NCI-H1417 treated with DMSO at 0.1 percent for 48 hours (cell line): ENCODE data around the gene C11orf52.
"Not testable (repeated sequence)": the region's sequence is repeated elsewhere in the genome, so short reads cannot be mapped to it uniquely, and the experiment has no call there.

Source experiments
- DNase-seq: peaks from one replicate; lab custom pipeline; 2025; lab: John Stamatoyannopoulos, UW

Gene C11orf52, protein sequence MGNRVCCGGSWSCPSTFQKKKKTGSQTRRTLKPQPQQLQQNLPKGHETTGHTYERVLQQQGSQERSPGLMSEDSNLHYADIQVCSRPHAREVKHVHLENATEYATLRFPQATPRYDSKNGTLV

GRCh38 chr11:111918390-111919256, at the start of gene C11orf52:
Gene C11orf52 (plus strand): TSS chr11:111918913. CDS start chr11:111918973, 60 bp downstream.
- DNase-seq, result peak; percentile 63

GRCh38 chr11:111870113-111870512, 48.6 kb upstream of the C11orf52 start:
- no peak for DNase-seq

DNA sequence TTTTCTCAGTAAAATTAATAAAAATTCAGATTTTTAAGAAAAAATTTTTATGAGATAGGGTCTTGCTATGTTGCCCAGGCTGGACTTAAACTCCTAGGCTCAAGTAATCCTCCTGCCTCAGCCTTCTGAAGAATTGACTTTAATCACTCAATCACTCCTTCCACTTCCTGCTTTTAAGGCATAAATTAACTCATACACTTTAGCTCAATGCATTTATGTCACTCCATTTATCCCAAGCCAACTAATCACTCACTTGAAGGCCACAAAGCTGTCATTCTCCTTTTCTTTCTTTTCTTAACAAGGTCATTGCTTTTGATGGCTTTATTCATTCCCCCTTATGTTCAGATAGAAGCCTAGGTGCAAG, 48.2 kb upstream of the C11orf52 start:
- DNase-seq, result no peak

DNA sequence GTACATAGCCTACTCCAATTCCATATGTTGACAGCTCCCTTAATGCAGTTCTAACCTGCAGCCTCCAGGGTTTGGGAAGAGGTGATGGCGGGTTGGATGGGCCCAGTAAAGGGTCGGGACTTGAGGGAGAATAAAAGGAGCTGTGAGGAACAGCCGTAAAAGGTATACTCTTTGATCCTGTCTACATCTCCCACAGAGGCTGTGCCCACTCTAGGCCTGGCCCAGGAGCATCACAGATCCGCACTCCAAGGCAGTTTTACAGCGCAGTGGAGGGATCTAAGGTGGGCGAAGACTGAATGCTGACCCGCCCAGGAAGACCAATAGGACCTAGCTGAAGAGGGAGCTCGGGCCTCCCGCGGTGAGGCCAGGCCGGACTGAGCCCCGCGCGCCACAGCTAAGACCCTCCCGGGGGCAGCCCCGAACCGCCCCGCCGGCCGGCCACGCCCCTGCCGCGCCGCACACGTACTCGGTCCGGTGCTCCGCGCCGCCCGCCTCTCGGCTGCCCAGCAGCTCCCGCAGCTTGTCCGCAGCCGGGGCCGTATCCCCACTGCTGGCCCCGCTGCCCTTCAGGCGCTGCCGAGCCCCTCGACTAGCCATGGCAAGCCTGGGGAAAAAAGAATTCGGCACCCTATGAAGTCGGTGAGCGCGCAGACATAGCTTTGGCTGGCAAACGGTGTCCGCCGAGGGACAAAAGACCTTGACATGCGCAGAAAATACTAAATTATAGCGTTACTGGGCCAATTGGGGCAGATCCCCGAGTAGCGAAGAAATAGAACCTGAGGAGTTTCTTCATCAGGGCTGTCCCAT, 47.6 kb upstream of the C11orf52 start, which contains the start of gene ALG9:
Gene ALG9, minus strand, starts transcription at position 696 of the 807 bp plus-strand sequence. Its CDS starts 99 bp downstream, at position 597.
- peak; percentile 52 for DNase-seq

- no peak for DNase-seq
These were observed 47.0 kb upstream of the C11orf52 start for GRCh38 chr11:111871693-111872161.

GRCh38 chr11:111878385-111878848, 40.3 kb upstream of the C11orf52 start:
- DNase-seq, result peak; percentile 47

GRCh38 chr11:111878849-111879636, 39.7 kb upstream of the C11orf52 start, which contains the start of the genes CFAP68 and FDXACB1:
Gene CFAP68 (plus strand): TSS chr11:111879541. CDS start chr11:111879561, 20 bp downstream.
Gene FDXACB1 (minus strand): TSS chr11:111879165. CDS start chr11:111879132, 33 bp downstream.
- peak; percentile 94 for DNase-seq

DNA sequence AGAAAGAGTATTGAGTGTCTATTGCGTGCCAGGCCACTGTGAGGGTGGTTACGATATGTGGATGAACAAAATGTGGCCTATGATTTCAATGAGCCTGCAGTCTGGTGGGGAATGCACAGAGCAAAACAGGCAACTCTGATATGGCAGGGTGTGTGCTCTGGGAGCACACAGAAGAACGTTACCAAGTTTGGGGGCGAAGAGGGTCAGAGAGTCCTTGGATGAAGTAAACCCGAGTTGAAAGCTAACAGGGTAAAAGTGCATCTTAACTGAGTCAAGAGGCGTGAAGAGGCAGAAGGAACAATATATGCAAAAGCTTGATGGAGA, 39.1 kb upstream of the C11orf52 start:
- DNase-seq, result no peak

DNA sequence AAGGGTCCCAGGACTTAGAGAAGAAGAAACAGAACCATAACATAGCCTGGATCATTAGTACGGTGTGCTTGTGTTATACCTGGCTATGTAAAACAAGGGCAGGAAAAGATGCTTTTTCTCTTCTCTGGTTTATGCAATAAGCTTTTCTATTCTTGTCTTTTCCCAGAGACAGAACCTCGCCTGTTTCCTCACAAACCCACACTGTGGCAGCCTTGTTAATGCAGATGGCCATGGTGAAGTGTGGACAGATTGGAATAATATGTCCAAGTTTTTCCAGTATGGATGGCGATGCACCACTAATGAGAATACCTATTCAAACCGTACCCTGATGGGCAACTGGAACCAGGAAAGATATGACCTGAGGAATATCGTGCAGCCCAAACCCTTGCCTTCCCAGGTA, 36.5 kb upstream of the C11orf52 start:
- DNase-seq, result no peak

DNA sequence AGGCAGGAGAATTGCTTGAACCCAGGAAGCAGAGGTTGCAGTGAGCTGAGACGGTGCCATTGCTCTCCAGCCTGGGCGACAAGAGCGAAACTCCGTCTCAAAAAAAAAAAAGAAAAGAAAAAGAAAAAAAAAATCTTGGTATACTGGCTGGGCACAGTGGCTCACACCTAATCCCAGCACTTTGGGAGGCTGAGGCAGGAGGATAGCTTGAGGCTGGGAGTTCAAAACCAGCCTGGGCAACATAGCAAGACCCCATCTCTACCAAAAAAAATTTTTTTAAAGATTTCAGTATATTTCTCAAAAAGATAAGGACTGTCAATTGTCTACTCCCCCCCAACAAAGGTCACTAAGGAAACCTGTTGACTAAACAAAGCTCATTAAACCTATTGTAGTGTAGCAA, 33.7 kb upstream of the C11orf52 start:
- not testable (repeated sequence) for DNase-seq

- no peak for DNase-seq
These were observed 32.7 kb upstream of the C11orf52 start for GRCh38 chr11:111886032-111886431.

DNA sequence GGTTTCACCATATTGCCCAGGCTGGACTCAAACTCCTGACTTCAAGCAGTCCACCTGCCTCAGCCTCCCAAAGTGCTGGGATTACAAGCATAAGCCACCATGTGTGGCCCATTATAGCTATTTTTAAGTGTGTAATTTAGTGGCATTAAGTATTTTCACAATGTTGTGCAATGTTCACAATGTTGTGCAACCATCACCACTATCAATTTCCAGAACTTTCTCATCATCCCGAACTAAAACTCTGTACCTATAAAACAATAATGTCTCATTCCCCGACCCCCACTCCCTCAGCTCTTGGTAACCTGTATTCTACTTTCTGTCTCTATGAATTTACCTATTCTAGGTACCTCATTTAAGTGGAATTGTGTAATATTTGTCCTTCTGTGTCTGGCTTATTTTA, 31.9 kb upstream of the C11orf52 start:
- no peak for DNase-seq

DNA sequence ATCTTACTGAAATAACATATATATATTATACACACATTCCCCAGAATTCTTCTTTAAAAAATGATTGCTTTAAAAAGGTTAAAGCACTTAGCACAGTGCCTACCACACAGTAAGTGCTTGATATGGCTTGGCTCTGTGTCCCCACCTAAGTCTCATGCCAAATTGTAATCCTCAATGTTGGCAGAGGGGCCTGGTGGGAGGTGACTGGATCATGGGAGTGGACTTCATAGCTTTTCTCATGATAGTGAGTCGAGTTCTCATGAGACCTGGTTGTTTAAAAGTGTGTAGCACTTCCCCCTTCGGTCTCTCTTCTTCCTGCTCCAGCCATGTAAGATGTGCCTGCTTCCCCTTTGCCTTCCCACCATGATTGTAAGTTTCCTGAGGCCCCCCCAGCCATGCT, 13.3 kb upstream of the C11orf52 start:
- DNase-seq, result no peak

- DNase-seq, result no peak
These were observed 12.0 kb upstream of the C11orf52 start for GRCh38 chr11:111906680-111907079.

DNA sequence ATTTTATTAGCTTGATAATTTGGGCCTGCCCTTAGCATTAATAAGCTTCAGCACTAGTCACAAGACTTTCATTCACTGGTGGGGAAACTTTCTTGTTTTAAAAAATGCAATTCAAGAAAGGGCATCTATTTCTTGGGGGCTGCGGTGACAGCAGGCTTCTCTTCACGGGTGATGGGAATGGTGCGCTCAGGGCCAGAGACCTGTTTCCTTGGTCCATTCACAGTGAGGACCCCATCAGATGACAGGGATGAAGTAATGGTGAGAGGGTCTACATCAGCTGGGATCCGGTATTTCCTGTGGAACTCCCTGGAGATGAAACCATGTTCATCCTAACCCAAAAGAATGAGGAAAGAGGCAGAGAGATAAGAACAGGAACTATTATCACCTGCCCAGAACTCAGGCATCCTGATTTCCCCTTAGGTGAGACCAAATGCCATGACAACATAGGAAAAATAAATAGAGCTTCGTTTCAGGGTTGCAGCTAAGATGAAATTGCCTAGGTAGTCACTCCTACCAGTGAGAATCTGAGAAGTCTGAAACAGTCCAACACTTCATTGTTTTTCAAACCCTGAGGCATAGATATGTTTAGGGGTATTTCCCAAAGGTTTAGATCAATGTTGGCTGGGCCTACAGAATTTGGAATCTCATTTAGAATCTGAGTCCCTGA, 9.9 kb upstream of the C11orf52 start:
- no peak for DNase-seq

DNA sequence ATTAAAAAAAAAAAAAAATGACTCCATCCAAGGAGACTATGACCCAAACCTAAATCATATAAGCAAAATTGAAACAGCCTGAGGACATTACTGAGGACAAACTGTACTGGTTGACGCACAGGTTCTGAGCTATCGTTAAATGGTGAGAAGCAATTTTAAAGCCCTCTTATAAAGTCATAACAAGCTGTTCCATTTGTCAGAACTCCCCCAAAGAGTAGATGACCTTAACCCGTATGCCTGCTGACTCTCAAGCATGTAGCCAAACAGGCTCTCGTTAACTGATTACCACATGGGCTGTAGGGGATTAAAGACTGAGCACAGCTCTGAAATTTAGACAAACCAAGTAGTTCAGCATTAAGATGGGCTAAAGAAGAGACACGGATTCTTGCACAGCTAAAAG, 9.3 kb upstream of the C11orf52 start:
- no peak for DNase-seq

- no peak for DNase-seq
These were observed 7.8 kb upstream of the C11orf52 start for GRCh38 chr11:111910676-111911562.

GRCh38 chr11:111911563-111912401, 6.9 kb upstream of the C11orf52 start, which contains the start of gene CRYAB:
Gene CRYAB (minus strand): TSS chr11:111911770. CDS start chr11:111911724, 46 bp downstream.
- DNase-seq, result no peak

GRCh38 chr11:111912535-111912934, 6.2 kb upstream of the C11orf52 start, which contains the start of gene HSPB2:
Gene HSPB2 (plus strand): TSS chr11:111912734. CDS start chr11:111912830, 96 bp downstream.
- no peak for DNase-seq
